ENCODE results near the gene USP3. TPM values are rescaled to one million over a fixed set of nuclear protein-coding genes. Genes with fewer than 3 reads are reported as not detected.
A peak's percentile ranks its signal among the peaks of the same experiment; 100 is the strongest.

The USP3 gene
- total and polyA plus RNA-seq, 2 of the 13 experiments (the other 11 are each of a cell fraction or from before 2014, with no cell fraction given): 14.3 to 61.2 TPM

DNA sequence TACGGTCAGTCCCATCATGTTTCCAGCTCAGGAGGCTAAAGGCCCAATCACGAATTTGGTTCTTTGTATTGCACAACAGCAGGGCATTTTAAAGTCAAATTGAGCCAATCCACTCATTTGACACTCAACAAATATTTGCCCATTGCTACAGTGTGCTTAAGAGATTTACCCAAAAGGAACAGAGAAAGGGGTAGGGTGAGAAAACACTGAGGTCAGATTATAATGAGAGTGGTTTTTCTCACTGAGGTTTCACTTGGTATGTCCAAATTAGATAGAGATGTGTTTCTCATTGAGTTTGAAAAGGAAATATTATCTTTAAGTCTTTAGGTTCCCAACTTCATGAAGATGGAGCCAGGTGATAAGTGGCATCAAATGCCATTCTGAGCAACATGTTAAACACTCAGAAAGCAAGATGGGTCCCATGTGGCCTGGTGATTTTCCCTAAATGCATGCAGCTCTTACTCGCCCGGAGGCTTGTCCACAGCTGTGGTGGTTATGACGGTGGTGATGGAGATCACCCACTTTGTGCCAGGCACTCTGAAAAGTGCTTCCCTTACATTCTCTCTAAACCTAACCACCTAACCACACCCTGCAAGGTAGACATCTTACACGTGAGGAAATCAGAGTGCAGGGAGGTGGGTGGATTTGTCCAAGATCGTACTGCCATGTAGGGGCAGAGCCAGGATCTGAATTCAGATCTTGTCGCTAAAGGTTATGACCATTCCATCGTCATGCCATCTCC is 31.2 kb upstream of the USP3 start (continued):
- TF ChIP-seq SMC3 (IDR thresholded peaks at IDR 0.05; ENCODE audit: low read length): no peak
- no peak for TF ChIP-seq ZNF558 (CRISPR knock-in tag; IDR thresholded peaks at IDR 0.05; ENCODE audit: borderline replicate concordance)
- TF ChIP-seq, protein P1, sequence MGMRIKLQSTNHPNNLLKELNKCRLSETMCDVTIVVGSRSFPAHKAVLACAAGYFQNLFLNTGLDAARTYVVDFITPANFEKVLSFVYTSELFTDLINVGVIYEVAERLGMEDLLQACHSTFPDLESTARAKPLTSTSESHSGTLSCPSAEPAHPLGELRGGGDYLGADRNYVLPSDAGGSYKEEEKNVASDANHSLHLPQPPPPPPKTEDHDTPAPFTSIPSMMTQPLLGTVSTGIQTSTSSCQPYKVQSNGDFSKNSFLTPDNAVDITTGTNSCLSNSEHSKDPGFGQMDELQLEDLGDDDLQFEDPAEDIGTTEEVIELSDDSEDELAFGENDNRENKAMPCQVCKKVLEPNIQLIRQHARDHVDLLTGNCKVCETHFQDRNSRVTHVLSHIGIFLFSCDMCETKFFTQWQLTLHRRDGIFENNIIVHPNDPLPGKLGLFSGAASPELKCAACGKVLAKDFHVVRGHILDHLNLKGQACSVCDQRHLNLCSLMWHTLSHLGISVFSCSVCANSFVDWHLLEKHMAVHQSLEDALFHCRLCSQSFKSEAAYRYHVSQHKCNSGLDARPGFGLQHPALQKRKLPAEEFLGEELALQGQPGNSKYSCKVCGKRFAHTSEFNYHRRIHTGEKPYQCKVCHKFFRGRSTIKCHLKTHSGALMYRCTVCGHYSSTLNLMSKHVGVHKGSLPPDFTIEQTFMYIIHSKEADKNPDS (CRISPR knock-in tag; IDR thresholded peaks at IDR 0.05): no peak
- TF ChIP-seq ZNF274 (CRISPR knock-in tag; IDR thresholded peaks at IDR 0.05): no peak
- TF ChIP-seq ERF (CRISPR knock-in tag; IDR thresholded peaks at IDR 0.05): no peak
- peak; percentile 59; the same call in 1 of the 2 replicates for TF ChIP-seq SALL1 (CRISPR knock-in tag; IDR thresholded peaks at IDR 0.05)
- TF ChIP-seq ZNF577 (CRISPR knock-in tag; IDR thresholded peaks at IDR 0.05; ENCODE audit: borderline replicate concordance, low read depth): no peak
- no peak for TF ChIP-seq SMAD9 (CRISPR knock-in tag; IDR thresholded peaks at IDR 0.05)
- peak; percentile 76 for TF ChIP-seq THAP11 (CRISPR knock-in tag; IDR thresholded peaks at IDR 0.05)
- TF ChIP-seq ZKSCAN1 (IDR thresholded peaks at IDR 0.05; ENCODE audit: low read length): no peak
- TF ChIP-seq GTF2F1 (IDR thresholded peaks at IDR 0.05; ENCODE audit: low read length): no peak
- TF ChIP-seq, protein P2, sequence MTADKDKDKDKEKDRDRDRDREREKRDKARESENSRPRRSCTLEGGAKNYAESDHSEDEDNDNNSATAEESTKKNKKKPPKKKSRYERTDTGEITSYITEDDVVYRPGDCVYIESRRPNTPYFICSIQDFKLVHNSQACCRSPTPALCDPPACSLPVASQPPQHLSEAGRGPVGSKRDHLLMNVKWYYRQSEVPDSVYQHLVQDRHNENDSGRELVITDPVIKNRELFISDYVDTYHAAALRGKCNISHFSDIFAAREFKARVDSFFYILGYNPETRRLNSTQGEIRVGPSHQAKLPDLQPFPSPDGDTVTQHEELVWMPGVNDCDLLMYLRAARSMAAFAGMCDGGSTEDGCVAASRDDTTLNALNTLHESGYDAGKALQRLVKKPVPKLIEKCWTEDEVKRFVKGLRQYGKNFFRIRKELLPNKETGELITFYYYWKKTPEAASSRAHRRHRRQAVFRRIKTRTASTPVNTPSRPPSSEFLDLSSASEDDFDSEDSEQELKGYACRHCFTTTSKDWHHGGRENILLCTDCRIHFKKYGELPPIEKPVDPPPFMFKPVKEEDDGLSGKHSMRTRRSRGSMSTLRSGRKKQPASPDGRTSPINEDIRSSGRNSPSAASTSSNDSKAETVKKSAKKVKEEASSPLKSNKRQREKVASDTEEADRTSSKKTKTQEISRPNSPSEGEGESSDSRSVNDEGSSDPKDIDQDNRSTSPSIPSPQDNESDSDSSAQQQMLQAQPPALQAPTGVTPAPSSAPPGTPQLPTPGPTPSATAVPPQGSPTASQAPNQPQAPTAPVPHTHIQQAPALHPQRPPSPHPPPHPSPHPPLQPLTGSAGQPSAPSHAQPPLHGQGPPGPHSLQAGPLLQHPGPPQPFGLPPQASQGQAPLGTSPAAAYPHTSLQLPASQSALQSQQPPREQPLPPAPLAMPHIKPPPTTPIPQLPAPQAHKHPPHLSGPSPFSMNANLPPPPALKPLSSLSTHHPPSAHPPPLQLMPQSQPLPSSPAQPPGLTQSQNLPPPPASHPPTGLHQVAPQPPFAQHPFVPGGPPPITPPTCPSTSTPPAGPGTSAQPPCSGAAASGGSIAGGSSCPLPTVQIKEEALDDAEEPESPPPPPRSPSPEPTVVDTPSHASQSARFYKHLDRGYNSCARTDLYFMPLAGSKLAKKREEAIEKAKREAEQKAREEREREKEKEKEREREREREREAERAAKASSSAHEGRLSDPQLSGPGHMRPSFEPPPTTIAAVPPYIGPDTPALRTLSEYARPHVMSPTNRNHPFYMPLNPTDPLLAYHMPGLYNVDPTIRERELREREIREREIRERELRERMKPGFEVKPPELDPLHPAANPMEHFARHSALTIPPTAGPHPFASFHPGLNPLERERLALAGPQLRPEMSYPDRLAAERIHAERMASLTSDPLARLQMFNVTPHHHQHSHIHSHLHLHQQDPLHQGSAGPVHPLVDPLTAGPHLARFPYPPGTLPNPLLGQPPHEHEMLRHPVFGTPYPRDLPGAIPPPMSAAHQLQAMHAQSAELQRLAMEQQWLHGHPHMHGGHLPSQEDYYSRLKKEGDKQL (CRISPR knock-in tag; IDR thresholded peaks at IDR 0.05; ENCODE audit: low read depth): peak; percentile 97
- TF ChIP-seq, protein P3, sequence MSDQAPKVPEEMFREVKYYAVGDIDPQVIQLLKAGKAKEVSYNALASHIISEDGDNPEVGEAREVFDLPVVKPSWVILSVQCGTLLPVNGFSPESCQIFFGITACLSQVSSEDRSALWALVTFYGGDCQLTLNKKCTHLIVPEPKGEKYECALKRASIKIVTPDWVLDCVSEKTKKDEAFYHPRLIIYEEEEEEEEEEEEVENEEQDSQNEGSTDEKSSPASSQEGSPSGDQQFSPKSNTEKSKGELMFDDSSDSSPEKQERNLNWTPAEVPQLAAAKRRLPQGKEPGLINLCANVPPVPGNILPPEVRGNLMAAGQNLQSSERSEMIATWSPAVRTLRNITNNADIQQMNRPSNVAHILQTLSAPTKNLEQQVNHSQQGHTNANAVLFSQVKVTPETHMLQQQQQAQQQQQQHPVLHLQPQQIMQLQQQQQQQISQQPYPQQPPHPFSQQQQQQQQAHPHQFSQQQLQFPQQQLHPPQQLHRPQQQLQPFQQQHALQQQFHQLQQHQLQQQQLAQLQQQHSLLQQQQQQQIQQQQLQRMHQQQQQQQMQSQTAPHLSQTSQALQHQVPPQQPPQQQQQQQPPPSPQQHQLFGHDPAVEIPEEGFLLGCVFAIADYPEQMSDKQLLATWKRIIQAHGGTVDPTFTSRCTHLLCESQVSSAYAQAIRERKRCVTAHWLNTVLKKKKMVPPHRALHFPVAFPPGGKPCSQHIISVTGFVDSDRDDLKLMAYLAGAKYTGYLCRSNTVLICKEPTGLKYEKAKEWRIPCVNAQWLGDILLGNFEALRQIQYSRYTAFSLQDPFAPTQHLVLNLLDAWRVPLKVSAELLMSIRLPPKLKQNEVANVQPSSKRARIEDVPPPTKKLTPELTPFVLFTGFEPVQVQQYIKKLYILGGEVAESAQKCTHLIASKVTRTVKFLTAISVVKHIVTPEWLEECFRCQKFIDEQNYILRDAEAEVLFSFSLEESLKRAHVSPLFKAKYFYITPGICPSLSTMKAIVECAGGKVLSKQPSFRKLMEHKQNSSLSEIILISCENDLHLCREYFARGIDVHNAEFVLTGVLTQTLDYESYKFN (CRISPR knock-in tag; conservative IDR thresholded peaks at IDR 0.05): peak; percentile 90
- TF ChIP-seq, protein P4, sequence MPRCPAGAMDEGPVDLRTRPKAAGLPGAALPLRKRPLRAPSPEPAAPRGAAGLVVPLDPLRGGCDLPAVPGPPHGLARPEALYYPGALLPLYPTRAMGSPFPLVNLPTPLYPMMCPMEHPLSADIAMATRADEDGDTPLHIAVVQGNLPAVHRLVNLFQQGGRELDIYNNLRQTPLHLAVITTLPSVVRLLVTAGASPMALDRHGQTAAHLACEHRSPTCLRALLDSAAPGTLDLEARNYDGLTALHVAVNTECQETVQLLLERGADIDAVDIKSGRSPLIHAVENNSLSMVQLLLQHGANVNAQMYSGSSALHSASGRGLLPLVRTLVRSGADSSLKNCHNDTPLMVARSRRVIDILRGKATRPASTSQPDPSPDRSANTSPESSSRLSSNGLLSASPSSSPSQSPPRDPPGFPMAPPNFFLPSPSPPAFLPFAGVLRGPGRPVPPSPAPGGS (CRISPR knock-in tag; IDR thresholded peaks at IDR 0.05): no peak
- no peak for TF ChIP-seq MIER2 (CRISPR knock-in tag; IDR thresholded peaks at IDR 0.05)
- no peak for TF ChIP-seq ZMYM2 (CRISPR knock-in tag; IDR thresholded peaks at IDR 0.05)

Measured in HepG2 (cell line).